ENCODE measurements around the gene PDE2A.

Gene PDE2A

DNA sequence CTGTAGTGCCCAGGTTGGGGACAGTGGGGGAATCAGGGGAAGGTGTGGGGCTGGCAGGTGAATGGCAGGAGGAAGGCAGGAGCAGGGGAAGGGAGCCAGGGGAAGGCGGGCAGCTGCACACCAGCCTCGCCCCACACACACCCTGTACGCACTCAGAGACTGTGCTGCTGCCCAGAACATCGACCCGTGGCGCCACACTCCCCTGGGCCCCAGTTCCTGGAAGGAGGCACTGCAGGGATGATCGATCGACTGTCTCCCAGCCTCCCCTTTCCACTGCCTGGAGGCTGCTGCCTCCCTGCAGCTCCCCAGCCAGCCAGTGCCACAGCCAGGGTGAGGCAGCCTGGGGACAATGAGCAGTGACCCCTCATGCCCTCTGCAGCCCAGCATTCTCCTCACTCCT is 19.2 kb downstream of the PDE2A start:
- DNase-seq, result no peak

DNA sequence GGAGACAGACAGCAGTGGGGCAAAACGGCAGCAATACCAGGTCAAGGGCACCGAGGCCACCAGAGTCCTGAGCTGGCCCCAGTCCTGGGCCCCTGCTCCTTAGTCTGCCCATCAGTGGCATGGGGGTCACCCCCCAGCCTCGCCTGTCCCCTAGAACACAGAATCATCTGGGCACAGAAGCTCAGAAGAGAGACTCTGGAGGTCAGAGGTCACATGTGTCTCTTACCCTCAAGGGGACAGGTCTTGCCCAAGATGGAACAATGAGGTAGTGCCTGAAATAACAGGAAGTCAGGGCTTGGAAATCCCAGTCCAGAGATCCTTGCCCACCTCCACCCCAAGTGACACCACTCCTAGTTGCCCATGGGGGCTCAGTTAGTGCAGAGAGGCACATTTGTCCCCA is 20.6 kb downstream of the PDE2A start:
- no peak for DNase-seq

- peak; percentile 90 for DNase-seq
Observed at GRCh38 chr11:72652873-72653630, 21.2 kb downstream of the PDE2A start.

- DNase-seq, result no peak
Observed at GRCh38 chr11:72652133-72652532, 22.1 kb downstream of the PDE2A start.

GRCh38 chr11:72649215-72649976 is 24.8 kb downstream of the PDE2A start:
- no peak for DNase-seq

GRCh38 chr11:72648384-72649136 is 25.7 kb downstream of the PDE2A start:
- DNase-seq, result no peak

DNA sequence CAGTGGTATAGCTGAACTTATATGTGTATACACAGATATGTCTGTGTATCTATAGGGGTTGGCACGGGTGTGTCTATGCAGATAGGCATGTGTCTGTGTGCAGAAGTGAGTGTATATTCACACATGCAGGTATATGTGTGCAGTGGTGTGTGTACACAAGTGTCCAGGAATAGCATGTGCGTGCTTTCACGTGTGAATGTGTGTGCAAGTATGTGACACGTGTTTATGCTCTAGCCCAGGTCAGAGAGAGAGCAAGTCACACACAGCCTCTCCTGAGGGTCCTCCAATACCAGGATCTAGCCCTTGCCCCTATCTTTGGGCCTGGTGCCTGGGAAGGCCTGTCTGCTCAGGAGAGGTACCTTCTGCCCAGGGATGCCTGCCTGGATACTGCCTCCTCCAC is 26.3 kb downstream of the PDE2A start:
- no peak for DNase-seq

- no peak for DNase-seq
Observed at GRCh38 chr11:72646472-72646871, 27.8 kb downstream of the PDE2A start.

DNA sequence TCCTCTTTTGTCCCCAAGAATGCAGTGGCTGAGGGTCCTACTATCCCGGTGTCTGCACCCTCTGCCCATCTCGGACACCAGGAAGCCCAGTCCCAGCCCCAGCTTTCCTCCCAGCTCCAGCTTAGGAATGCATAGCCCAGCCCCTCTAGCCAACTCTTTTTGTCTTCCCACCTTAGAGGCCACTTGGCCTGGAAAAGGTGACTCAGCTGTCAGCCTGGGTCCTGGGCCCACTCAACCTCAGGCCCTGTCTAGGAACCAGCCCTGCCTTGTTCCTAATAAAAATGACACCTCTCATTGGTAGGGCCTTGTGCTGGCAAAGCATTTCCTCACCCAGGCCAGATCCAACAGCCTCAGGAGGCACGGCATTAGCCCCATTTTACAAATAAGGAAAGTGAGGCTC is 28.2 kb downstream of the PDE2A start:
- no peak for DNase-seq

DNA sequence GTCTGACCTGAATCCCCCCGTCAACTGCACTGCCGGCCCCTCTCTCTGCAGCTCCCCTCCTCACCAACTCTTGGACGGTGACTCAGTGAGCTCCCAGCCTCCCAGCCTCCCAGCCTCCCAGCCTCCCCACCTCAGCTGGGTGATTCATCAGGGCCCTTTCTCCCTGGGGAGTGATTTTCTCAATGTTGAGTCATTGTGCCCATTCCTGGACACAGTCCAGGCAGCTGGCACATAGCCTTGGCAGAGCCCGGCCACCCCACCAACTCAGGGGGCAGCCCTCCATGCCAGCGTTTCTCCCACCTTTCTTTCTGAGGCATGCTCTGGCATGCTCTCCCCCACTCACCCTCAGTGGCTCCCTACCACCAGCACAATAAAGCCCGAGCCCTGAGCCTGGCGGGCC is 30.7 kb downstream of the PDE2A start:
- no peak for DNase-seq

DNA sequence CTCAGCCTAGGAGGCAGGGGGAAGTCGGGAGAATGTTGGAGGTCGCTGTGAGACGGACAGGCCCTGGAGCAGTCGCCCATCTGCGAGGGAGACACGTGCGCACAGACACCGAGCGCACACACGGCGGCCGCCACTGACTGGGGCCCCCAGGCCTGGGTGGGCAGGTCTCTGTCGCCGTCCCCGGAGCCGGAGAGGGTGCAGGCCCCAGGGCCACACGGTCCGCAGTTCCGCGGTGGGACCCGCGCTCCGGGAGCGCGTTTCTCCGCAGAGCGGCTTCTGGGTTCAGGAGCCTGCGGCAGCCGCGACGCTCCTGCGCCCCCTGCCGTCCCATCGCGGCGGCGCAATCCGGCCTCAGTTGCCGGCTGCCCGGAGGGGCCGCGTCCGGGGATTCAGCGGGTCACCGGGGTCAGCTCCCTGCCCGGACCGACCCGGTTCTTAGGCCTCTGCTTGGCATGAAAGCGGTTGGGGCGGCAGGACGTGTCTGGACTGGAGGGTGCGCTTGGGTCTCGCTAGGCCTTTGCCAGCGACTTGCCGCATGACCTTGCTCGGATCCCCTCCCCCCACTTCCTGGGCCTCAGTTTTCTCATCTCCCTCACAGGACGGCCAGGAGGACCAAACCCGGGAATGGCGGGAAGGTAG is 31.2 kb downstream of the PDE2A start:
- no peak for DNase-seq

DNA sequence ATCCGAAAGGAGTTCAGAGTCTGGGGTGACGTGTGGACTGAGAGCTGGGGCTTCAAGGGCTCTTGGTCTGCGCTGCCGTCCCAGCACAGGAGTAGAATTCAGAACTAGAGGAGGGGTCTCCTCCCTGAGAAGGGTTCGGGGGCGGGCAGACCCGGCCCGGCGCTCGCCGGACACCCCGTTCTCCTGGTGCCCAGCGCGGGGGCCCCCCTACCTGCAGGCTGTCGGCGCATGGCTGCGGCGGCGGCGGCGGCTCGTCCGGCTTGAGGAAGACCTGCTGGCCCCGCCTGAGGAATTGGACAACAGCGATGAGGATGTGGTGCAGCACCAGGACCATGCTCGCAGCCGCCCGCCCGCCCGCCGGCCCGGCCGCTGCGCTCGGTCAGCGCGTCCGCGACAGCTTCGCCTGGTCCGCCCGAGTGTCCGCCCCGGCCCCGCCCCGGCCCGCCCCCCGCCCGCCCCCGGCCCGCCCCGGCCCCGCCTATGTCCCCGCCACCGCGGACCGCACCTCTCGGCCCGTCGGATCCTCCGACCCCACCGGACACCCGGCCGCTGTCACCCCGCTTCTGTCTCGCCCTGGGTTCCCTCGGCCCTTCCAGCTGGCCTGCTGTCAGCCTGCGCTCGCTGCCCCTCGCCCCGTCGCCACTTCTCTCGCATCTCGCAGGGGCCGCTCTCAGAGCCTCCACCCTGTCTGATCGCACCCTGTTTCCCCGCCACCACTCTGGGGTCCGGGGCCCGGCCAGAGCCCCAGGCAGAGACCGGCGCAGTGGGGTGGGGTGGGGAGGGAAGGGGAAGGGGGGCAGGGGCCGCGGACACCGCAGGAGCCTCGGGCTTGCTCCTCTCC is 32.0 kb downstream of the PDE2A start:
- no peak for DNase-seq

- DNase-seq, result no peak
Observed at GRCh38 chr11:72641522-72642042, 32.6 kb downstream of the PDE2A start.

DNA sequence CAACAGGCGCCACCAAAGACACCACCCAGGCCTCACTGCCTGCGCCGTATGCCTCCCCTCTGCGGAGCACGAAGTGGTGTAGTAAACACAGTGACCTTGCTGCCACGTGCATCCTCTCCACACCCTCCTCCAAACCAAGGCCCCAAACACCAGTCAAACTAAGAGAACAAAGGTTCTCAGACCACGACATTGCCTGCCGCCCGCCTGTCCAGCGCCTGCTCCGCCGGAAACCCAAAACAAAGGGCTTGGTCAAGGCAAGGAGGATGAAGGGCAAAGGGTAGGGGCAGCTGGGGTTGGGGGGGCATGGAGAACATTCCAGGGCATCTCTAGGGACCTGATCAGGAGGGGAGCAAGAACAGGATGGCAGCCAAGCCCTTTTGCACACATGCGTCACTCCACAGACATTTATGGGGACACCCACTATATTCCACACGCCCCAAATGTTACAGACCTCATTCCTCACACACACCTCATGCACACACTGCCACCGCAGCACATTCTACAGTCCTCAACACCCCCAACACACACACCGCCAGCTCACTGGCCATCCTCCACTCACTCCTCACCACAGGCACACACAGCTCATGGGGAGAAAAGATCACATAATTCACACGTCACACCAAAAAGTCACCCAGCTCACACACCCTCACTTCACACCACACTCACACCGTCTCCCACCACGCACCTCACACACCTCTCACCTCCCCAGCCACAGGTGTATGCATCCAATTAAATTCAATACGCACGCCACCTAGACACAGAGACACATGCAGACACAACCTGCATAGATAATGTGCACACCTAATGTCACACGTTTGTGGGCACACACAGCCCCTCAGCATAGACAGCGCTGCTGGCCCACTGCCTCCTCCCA is 34.5 kb downstream of the PDE2A start:
- no peak for DNase-seq

GRCh38 chr11:72637926-72638325 is 36.3 kb downstream of the PDE2A start:
- no peak for DNase-seq

- DNase-seq, result no peak
Observed at GRCh38 chr11:72637198-72637597, 37.0 kb downstream of the PDE2A start.

DNA sequence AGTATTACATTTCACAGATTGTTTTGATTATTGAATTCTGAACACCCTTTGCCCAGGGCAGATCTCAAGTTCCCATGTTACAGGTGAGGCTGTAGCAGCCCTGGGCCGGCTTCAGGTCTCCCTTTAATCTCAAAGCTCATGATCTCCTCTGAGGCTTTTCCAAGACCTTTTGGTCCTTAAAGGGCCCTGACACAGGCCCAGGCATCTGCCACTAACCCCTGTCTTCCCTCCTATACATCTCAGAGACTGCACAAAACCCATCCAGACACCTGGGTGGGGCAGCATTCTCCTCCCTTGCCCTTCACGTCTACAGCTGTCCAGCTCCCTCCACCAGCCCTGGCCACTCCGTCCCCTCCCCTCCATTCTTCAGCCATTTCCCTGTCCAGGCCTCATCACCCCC is 37.8 kb downstream of the PDE2A start:
- DNase-seq, result no peak

GRCh38 chr11:72635933-72636332 is 38.3 kb downstream of the PDE2A start:
- no peak for DNase-seq

GRCh38 chr11:72635309-72635915 is 38.8 kb downstream of the PDE2A start:
- DNase-seq, result no peak

DNA sequence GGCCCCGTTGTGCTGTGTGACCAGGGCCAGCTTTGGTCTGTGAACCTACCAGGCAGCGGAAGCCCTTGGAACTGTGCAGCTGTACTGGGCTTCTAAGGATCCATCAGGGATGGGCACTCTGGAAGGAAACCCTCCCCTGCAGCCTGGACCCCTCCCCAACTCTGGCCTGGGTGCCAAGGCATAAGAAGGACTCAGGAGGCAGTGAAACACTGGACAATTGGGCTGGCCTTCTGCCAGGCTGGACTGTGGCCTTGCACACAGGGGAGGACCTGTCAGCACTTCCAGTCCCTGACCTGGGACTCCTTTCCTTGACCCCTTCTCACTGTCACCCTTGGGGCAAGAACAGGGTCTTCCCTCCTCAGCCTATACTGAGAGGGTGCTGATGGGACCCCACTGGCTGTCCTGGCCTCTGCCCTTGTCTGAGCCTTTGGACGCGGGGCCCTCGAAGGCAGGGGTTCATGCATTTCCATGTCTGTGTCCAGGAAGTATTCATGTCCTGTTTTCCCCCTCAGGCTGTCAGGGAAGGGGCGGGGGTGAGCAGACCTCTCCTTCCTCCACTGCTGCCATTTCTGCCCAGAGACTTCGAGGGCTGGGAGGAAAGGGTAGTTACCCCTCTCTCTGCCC is 39.6 kb downstream of the PDE2A start:
- DNase-seq, result no peak

Data from DMS153 (cell line).